NCI-H2107 treated with DMSO at 0.1 percent for 48 hours (cell line): ENCODE data around the gene TMEM212.
"Not testable (repeated sequence)": the region's sequence is repeated elsewhere in the genome, so short reads cannot be mapped to it uniquely, and the experiment has no call there.

Source experiments
- DNase-seq: peaks from one replicate; lab custom pipeline; 2025; ENCODE audit not compliant: unreplicated experiment; lab: John Stamatoyannopoulos, UW

Gene TMEM212

DNA sequence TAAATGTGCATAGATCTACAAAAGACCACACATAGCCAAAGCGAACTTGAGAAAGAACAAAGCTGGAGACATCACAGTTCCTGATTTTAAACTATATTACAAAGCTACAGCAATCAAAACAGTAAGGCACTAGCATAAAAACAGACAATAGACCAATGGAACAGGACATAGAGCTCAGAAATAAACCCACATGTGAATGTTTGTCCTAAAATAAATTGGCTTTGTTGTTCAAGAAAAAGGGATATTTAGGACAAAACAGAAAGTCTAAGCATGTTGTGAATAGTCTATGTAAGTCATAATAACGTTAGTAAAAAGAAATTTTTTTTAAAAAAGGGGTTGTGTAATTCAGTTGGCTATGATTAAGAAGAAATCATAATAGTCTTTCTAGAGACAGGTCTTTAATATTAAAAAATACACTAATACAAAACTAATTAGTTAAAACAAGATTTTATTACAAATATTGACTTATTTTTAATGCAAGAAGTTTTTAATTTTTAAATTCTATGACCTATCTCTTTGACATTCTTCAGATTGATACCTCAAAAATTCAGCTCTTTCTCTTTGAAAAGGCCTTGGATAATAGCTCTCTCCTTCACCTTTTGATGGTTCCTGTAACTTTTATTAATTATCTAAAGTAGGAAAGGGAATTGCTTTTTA lies 11.6 kb downstream of the TMEM212 start:
- DNase-seq: no peak

- not testable (repeated sequence) for DNase-seq
Measured at GRCh38 chr3:171858770-171859169, 15.6 kb downstream of the TMEM212 start.

DNA sequence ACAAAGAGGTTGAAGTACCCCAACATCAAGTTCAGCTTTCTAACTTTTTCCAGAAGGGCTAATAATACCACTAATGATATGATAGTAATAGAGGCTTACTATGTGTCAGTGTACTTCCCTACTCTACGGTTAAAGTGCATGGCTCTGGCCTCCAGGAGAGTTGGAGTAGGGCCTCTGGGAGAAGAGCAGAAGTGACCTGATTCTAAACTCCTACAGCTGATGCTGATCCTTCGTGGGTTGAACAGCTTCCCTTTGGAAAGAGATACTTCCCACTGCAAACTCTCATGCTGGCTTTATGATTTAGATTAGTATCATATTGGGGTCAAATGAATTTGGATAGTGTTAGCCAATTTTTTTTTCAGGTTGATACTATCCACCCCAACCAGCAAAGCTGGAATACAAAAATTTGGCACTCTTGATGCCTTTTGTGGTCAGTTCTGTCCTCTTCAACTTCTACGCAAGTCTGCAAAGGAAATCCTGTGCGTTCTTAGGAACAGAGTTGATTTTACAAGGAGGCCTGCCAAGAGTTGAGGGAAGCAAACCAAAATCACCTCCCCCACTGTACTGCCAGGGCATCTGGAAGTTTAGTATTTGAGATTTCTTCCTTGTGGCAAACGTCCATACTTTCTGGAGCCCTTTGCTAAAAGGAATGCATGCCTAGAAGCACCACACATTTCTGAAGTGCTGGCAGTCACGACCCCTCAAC lies 17.8 kb downstream of the TMEM212 start:
- no peak for DNase-seq

DNA sequence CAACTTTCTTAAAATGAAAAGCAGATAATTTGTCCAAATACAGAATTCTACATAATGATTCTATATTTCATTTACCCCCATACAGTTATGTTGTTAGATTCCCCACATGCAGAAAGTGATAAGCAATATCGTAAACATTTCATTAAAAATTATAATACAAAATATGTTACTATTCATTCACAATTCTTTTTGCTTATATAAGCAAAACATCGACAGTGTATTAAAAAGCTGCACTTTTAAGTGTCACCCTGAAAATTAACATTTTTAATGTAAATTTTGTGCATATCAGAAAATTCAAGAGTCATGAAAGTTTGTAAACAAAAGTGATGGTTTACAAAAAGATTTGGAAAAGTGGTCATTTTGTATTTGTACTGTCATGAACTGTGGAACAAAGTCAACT lies 19.2 kb downstream of the TMEM212 start:
- DNase-seq: no peak

DNA sequence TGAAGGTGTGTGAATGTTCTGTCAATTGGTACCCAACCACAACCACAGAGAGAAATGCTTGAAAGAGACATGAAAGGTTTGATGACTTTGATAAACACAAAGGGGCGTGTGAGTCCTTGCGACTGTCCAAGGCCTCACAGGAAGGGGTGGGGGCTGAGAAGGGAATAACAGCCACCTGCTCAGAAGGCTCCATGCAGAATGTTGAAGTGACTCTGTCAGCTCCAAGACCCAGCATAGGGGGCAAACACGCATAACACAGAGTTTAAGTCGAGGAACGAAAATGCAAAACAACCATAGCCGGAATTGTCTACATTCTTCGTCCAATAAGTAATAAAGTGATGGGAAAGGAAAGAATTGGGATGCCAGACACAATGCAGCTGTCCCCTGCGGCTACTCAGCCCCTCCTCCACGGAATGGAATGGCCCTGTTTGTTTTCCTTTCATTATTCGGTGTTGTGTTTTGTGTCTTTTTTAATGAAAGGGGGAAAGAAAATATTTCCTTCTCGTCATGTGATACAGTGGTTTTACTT lies 19.9 kb downstream of the TMEM212 start:
- no peak for DNase-seq

DNA sequence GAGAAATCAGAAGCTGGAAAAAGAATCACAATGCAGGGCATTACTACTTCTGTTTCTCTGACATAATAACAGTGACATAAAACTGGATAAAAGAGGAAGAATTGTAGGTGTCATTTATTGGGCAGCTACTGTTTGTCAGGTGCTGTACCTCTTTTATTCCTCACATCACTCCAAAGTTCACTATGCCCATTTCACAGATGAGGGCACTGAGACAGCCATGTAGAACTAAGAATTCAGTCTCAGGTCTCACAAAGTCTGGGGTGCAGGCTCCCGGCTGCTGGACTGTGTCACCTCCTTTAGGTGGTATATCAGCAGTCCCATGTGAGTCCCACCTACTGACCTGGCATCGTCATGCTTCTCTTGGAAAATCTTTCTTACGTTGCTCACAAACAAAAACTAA lies 20.8 kb downstream of the TMEM212 start:
- DNase-seq: no peak

DNA sequence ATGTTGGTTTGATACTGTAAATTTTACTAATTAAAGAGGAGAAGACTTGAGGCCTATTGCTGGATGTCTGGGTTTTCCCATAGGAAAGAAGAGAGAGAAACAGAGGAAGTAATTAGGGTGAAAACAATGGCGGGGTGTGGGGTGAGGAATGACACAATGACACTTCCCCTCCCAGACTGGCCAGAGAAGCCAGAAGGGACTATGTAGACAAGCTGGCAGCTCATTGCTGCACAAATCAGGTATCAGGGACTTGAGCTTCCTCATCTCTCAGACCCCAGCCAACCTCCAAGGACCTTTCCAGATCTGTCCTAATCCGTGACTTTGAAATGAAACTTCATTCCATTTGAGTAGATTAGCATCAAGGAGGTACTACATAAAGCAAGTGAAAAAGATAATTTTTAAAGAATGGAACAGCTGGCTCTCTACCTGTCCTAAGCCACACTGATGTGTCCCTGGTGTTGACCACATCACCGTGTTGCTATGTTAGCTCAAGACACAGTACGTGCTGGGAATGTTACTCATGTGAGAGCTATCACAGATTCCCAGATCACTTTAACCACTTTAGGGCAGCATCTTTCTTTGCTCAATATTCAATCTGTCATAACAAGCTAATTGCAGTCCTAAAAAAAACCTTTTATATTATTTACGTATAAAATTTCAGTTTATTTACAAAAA lies 22.2 kb downstream of the TMEM212 start:
- DNase-seq: no peak

- no peak for DNase-seq
Measured at GRCh38 chr3:171867981-171868380, 24.8 kb downstream of the TMEM212 start.

GRCh38 chr3:171871392-171872274 lies 28.5 kb downstream of the TMEM212 start:
- no peak for DNase-seq

DNA sequence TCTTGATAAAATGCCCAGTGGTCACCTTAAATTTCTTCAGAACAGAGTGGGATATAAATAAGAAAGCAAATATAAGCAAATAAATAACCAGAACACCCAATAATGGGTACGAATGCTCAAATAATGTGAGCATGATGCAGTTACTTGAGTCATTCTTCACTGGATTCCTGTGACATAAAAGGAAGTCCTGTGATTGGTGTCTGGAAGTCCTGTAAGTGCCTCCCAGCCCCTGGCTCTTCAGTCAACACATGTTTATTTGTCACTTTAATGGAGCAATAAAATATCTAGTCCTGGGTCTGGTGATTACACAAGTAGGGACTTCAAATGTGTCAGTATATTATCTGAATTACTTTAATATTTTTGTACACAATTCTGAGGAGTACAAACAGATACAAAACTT lies 30.4 kb downstream of the TMEM212 start:
- DNase-seq: no peak

DNA sequence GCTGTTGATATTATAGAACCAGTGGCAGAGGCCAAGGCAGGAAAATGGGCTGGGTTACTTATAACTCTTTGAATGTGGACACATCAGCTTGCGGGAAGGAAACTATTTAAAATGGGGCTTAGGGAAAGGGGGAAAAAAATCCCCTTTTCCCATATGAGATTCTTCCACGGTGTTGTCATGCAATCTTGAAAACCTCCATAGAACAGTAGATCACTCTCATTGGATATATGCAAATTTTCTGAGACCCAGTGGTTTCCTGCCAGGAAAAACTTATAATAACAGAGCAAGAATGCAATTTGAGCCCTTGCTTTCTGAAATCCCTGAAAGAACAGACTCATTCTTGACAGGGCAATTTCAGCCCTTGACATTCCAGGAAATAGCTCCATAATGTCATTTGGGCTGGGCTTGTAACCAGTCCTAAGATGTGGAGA lies 31.1 kb downstream of the TMEM212 start:
- DNase-seq: no peak

- no peak for DNase-seq
Measured at GRCh38 chr3:171874879-171875278, 31.7 kb downstream of the TMEM212 start.

DNA sequence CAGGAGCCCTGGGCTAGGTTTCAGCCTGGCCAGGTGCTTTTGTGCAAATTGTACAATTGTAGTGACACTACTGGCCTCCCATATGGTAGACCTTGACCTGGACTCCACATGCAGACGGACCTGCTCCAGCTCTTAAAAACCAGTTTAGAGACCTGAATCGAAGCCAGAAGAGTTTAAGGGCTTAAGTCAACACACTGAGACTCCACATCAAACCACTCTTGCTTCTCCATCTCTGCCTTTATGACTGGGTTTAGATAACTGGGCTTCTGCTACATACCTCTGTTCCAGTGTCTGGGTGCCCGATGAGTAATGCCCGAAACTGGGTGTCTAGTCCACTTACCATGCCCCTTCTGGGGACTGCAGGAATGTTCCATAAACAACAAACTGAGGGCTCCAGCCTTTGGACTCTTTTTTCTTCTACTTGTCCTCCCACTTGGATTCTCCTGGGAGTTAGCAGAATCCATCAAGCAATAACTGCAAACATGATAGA lies 32.8 kb downstream of the TMEM212 start:
- no peak for DNase-seq

GRCh38 chr3:171876680-171877147 lies 33.6 kb downstream of the TMEM212 start:
- no peak for DNase-seq

DNA sequence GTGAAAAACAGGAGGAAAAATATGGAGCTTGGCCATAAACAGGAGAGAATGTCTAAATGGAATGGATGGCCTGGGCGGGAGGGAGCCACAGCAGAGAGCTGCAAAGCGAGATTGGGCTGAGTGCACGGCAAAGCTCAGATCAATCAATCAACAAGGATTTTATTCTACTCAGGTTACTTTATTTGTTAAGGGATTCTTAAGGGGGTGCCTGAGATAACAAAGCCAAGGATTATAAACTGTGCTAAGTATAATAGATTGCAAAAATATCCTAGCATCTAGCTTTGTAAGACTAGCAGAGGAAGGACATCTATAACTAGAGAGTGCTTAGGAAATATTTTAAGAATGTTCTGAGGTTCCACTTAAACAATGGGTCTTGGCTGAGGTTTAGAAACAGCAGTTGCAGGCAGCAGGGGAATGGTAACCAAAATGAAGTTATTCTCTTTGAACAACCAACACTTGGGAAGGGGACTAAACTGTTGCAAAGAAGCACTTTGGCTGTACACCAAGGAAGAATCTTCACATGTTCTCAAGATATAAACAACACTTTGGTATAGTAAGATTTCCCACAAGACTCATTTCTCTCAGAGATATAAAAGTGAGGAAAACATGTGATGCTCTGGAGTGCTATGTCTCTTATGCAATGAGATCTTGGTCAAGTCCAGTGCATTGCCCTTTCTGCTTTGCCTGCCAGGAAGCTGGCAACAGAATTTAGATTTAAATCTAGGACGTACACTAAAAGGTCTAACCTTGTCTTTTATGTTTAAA lies 35.5 kb downstream of the TMEM212 start:
- no peak for DNase-seq

DNA sequence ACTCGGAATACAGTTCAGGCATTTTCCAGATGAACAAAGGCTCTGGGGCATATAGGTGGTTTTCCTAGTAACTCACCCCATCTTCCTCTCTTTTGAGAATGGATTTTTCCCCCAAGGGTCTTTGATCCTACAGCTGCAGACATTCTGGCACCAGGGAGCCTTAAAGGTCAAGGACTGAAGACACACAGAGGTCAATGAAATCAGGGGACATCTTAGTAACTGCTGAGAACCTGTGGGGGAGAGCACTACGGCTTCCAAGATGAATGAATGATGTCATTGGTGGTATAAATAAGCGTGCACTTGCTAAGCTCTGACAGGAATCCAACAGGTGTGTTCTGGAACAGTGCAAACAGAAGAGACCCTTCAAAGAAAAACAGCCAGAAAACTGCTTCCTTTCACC lies 36.3 kb downstream of the TMEM212 start:
- DNase-seq: no peak

GRCh38 chr3:171880101-171880870 lies 37.1 kb downstream of the TMEM212 start:
- no peak for DNase-seq

DNA sequence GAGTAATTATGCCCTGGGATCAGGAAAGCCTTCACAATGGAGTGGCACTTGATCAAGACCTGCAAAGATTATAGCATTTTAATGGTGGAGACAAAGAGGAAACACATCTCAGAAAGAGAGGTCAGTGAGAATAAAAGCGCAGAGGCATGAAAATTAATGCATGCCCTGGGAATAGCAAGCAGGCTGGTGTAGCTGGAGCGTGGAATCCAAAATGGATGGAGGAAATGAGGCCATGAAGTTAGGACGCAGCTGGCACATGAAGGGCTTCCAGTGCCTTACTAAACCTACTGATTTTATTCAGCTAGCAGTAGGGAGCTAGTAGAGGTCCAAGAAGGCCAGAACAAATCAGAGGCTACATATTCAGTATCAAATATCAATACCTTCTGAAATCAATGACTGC lies 38.1 kb downstream of the TMEM212 start:
- peak; percentile 51 for DNase-seq

DNA sequence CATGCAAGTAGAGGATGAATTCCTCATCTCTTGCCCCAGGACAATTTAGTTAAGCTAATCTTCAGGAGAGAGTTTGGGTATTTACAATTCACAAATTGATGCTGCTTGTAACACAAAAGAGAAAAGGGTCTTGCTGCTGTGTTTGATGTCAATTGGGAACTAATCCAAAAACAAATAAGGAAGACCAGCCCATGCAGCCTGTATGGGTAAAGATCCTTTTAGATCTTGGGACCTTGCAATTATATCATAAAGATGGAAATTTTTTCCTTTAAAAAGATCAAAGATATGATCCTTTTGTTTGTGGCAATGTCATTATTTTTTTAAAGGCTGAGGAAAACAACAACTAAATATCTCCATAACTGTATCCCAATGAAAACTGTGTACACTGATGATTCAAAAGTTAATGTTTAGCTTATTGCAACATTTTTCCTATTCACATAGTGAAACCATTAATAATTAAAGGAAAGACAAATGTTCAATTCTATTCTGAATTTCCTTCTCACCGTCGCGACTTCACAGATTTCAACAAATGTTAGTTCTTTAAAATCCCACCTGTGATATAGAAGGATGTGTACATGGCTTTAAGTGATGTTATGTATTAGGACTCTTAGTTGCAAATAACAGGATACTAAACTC lies 40.2 kb downstream of the TMEM212 start:
- no peak for DNase-seq
